GM12873 (cell line): ENCODE data around the gene ZNF821.

Experiments used
- TF ChIP-seq, protein P1 (sequence below): IDR thresholded peaks from 2 replicates; pipeline ENCODE4 v1.5.1; 2012; ENCODE audit warnings: low read depth, mild to moderate bottlenecking, moderate library complexity, low read length, control low read depth; ENCODE audit not compliant: insufficient read depth; ENCODE audit errors: missing control alignments

The ZNF821 gene

DNA sequence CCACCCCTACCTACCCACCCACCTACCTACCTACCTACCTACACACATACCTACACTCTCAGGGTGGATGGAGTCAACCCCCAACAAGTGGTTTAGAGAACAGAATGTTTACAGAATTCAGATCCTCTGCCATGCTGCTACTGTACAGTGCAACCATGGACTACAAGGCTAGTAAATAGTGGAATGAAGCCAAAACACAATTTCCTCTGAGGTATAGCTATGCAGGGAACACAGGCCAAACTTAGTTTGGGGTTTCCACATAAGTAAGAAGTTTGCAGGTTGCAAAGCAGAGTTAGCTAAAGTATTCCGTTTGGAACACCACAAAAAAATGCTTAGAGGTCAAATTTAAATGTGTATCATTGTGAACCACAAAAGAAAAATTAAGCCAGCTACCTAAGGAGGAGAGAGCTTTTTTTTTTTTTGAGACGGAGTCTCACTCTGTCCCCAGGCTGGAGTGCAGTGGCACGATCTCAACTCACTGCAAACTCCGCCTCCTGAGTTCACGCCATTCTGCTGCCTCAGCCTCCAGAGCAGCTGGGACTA is 72.7 kb downstream of the ZNF821 start:
- TF ChIP-seq, protein P1, sequence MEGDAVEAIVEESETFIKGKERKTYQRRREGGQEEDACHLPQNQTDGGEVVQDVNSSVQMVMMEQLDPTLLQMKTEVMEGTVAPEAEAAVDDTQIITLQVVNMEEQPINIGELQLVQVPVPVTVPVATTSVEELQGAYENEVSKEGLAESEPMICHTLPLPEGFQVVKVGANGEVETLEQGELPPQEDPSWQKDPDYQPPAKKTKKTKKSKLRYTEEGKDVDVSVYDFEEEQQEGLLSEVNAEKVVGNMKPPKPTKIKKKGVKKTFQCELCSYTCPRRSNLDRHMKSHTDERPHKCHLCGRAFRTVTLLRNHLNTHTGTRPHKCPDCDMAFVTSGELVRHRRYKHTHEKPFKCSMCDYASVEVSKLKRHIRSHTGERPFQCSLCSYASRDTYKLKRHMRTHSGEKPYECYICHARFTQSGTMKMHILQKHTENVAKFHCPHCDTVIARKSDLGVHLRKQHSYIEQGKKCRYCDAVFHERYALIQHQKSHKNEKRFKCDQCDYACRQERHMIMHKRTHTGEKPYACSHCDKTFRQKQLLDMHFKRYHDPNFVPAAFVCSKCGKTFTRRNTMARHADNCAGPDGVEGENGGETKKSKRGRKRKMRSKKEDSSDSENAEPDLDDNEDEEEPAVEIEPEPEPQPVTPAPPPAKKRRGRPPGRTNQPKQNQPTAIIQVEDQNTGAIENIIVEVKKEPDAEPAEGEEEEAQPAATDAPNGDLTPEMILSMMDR: no peak
